RWPE1 (cell line): ENCODE results near the gene USP24.

Source experiments
- CTCF ChIA-PET: fragments of 350-600 bp; sonication (Branson Sonifier 250); formaldehyde crosslinking; extraction: SDS; loops from one replicate; lab custom pipeline; 2021; lab: Yijun Ruan, JAX
- POLR2A ChIA-PET: fragments of 400-600 bp; formaldehyde crosslinking; extraction: SDS; loops from one replicate; lab custom pipeline; 2020; ENCODE audit warnings: antibody characterized with exemption; ENCODE audit not compliant: low non-redundant PET; lab: Yijun Ruan, JAX
- DNase-seq: peaks from one replicate; pipeline ENCODE4 v3.0.0; 2012; ENCODE audit warnings: low spot score
- H3K27ac ChIP-seq: fragments of 450-650 bp; 2 replicates; pipeline ENCODE4 v1.5.1; 2017
- CTCF ChIP-seq: fragments of 450-650 bp; conservative IDR thresholded peaks from 2 replicates; pipeline ENCODE4 v1.5.1; 2017; ENCODE audit warnings: low read depth, mild to moderate bottlenecking

The USP24 gene

GRCh38 chr1:55107101-55107500 lies 108.1 kb downstream of the USP24 start:
- ChIA-PET CTCF (no interaction called here), POLR2A (no interaction called here)
- DNase-seq: no peak
- no peak overlapping the region for H3K27ac ChIP-seq
- TF ChIP-seq CTCF: no peak

GRCh38 chr1:55103891-55104290 lies 111.3 kb downstream of the USP24 start:
- no peak for DNase-seq
- H3K27ac ChIP-seq: no peak overlapping the region
- ChIA-PET POLR2A (no interaction called here), CTCF (no interaction called here)
- no peak for TF ChIP-seq CTCF

- POLR2A ChIA-PET: no interaction called here
- TF ChIP-seq CTCF: no peak
These were observed 120.1 kb downstream of the USP24 start for GRCh38 chr1:55095095-55095494.

GRCh38 chr1:55092475-55092874 lies 122.7 kb downstream of the USP24 start:
- H3K27ac ChIP-seq: no peak overlapping the region
- no peak for TF ChIP-seq CTCF
- no peak for DNase-seq
- ChIA-PET POLR2A (no interaction called here), CTCF (interaction anchor here (0.5 to 0.7 kb wide), 2 partner anchors 88 to 236 kb away, joined by 3 read pairs; no protein-coding TSS in a partner anchor)

More at GRCh38 chr1:55095095-55095494, 120.1 kb downstream of the USP24 start:
- no peak for DNase-seq
- H3K27ac ChIP-seq: no peak overlapping the region
- CTCF ChIA-PET: interaction anchor here (0.6 kb wide), 1 partner anchor 15 kb away, joined by 3 read pairs; no protein-coding TSS in a partner anchor

- TF ChIP-seq CTCF: no peak
- ChIA-PET CTCF (no interaction called here), POLR2A (no interaction called here)
- H3K27ac ChIP-seq: no peak overlapping the region
- no peak for DNase-seq
These were observed 125.5 kb downstream of the USP24 start for GRCh38 chr1:55089683-55090082.

GRCh38 chr1:55088413-55088812 lies 126.8 kb downstream of the USP24 start:
- H3K27ac ChIP-seq: no peak overlapping the region
- no peak for DNase-seq
- TF ChIP-seq CTCF: no peak
- ChIA-PET POLR2A (no interaction called here), CTCF (no interaction called here)
